GM12878 (cell line): ENCODE data around the gene LRRC30. TPM values are rescaled to one million over a fixed set of nuclear protein-coding genes. Genes with fewer than 3 reads are reported as not detected.
A peak's percentile ranks its signal among the peaks of the same experiment; 100 is the strongest.

ENCODE experiments used
- ATAC-seq: fragments of 200-7000 bp; cut with Tn5 transposase; 3 replicates; pipeline ENCODE4 v1.9.1; 2020; ENCODE audit warnings: mild to moderate bottlenecking, moderate library complexity
- BruUV-seq: library from RNA; stranded (reverse); fragments of 400-500 nt; replicated peaks from 2 replicates; lab custom pipeline; 2021; lab: Mats Ljungman, UMichigan
- CTCF ChIA-PET: fragments of 300-600 bp; sonication (Branson Sonifier 250); formaldehyde crosslinking; extraction: SDS; loops from one replicate; lab custom pipeline; 2021; ENCODE audit warnings: inconsistent platforms; lab: Yijun Ruan, JAX
- POLR2A ChIA-PET: fragments of 350-600 bp; formaldehyde crosslinking; extraction: SDS; loops from one replicate; lab custom pipeline; 2021; ENCODE audit warnings: inconsistent platforms; lab: Charles Lee
- RAD21 ChIA-PET: fragments of 300-600 bp; sonication (Branson Sonifier 250); formaldehyde crosslinking; loops from one replicate; lab custom pipeline; 2023; ENCODE audit warnings: antibody characterized with exemption; ENCODE audit not compliant: unreplicated experiment; lab: Charles Lee
- SMC1A ChIA-PET: fragments of 300-600 bp; sonication (Branson Sonifier 250); formaldehyde crosslinking; loops from one replicate; lab custom pipeline; 2023; ENCODE audit not compliant: unreplicated experiment, uncharacterized antibody; lab: Charles Lee
- DNase-seq: peaks from one replicate; pipeline ENCODE4 v3.0.0-alpha.2; 2011; ENCODE audit warnings: low read depth, low spot score
- FAIRE-seq: peaks from 3 replicates; lab custom pipeline; 2011; peaks lifted over from hg19 to GRCh38; lab: Jason Lieb, UNC
- H2AFZ ChIP-seq: 2 replicates; pipeline ENCODE4 v1.6.0; 2011; ENCODE audit warnings: low read depth, low read length, control low read depth; ENCODE audit not compliant: control insufficient read depth
- H3K27ac ChIP-seq: 2 replicates; pipeline ENCODE4 v1.5.1; 2011; ENCODE audit warnings: control low read depth; ENCODE audit not compliant: control insufficient read depth, insufficient read depth
- H3K27me3 ChIP-seq, 2 experiments: replicated peaks in 1 of 2; 2 replicates each; pipeline versions ENCODE4 v1.6.0 to v1.6.1; 2011; ENCODE audit warnings: low read length in 1 of 2; ENCODE audit not compliant: control insufficient read depth in 2 of 2, insufficient read depth in 2 of 2
- H3K36me3 ChIP-seq, 2 experiments: 2 replicates each; pipeline ENCODE4 v1.5.1; 2011; ENCODE audit warnings: low read length in 1 of 2; ENCODE audit not compliant: control insufficient read depth in 2 of 2, insufficient read depth in 2 of 2
- H3K4me1 ChIP-seq: 2 replicates; pipeline ENCODE4 v1.6.1; 2011; ENCODE audit warnings: mild to moderate bottlenecking, low read length, moderate library complexity, mixed read lengths; ENCODE audit not compliant: control insufficient read depth, insufficient read depth
- H3K4me2 ChIP-seq: 2 replicates; pipeline ENCODE4 v1.6.0; 2011; ENCODE audit warnings: control low read depth; ENCODE audit not compliant: control insufficient read depth, insufficient read depth
- H3K4me3 ChIP-seq: fragments of 200-600 bp; sonication (generic); 2 replicates; pipeline ENCODE4 v1.5.1; 2016
- H3K79me2 ChIP-seq: 2 replicates; pipeline ENCODE4 v1.6.0; 2011; ENCODE audit warnings: low read length; ENCODE audit not compliant: control insufficient read depth, insufficient read depth
- H3K9ac ChIP-seq: 2 replicates; pipeline ENCODE4 v1.8.0; 2011; ENCODE audit warnings: low read length, control low read depth, mixed read lengths; ENCODE audit not compliant: control insufficient read depth, insufficient read depth
- H3K9me3 ChIP-seq: replicated peaks from 3 replicates; pipeline ENCODE4 v1.5.1; 2011; ENCODE audit warnings: mild to moderate bottlenecking, low read length; ENCODE audit not compliant: control insufficient read depth, insufficient read depth
- H4K20me1 ChIP-seq: 2 replicates; pipeline ENCODE4 v1.6.0; 2011; ENCODE audit not compliant: control insufficient read depth, insufficient read depth
- CHD2 ChIP-seq: IDR thresholded peaks from 2 replicates; pipeline ENCODE4 v1.6.1; 2011; ENCODE audit warnings: low read depth, low read length, improper control_type of control experiment, borderline replicate concordance
- HDAC6 ChIP-seq: fragments of 200-600 bp; sonication (generic); IDR thresholded peaks from one replicate; pipeline ENCODE4 v1.8.0; 2017; ENCODE audit warnings: antibody characterized with exemption; ENCODE audit not compliant: unreplicated experiment
- RAD21 ChIP-seq: IDR thresholded peaks from 2 replicates; pipeline ENCODE4 v1.6.1; 2011; ENCODE audit warnings: mild to moderate bottlenecking, low read depth, low read length, moderate library complexity; ENCODE audit not compliant: insufficient read depth
- RCOR1 ChIP-seq: conservative IDR thresholded peaks from 2 replicates; pipeline ENCODE4 v1.6.1; 2012; ENCODE audit warnings: low read depth, low read length, improper control_type of control experiment
- SIN3A ChIP-seq: IDR thresholded peaks from 2 replicates; pipeline ENCODE4 v1.6.1; 2012; ENCODE audit warnings: low read depth, low read length, improper control_type of control experiment
- SMC3 ChIP-seq: IDR thresholded peaks from 2 replicates; pipeline ENCODE4 v1.6.1; 2011; ENCODE audit warnings: low read length, improper control_type of control experiment, borderline replicate concordance
- WGBS: methylation state at CpG from one replicate; pipeline ENCODE4 v1.1.6; 2016; ENCODE audit warnings: low lambda C conversion rate; ENCODE audit not compliant: insufficient replicate concordance, insufficient coverage; ENCODE audit errors: missing lambda C conversion rate; 5-methylcytosine and 5-hydroxymethylcytosine counted together
- in situ Hi-C: fragments of 300-500 bp; cut with MboI; formaldehyde crosslinking; loops from 9 replicates; pipeline ENCODE4 v1.14.3; 2018; ENCODE audit warnings: mixed read lengths
- intact Hi-C: fragments of 100-400 bp; cut with micrococcal nuclease; formaldehyde crosslinking; loops from one replicate; pipeline ENCODE4 v1.14.2; 2022; ENCODE audit not compliant: unreplicated experiment
- polyA plus RNA-seq, 11 experiments: library from polyadenylated mRNA; depleted of rRNA in 4 of 11; unstranded in 6 of 11; stranded (reverse) in 5 of 11; fragments of >200 nt; fragmentation: Nextera tagmentation in 4 of 11; fragmentation: Illumina TruSeq in 1 of 11; extraction: Ambion mirVana in 4 of 11; extraction: Trizol in 1 of 11; gene quantifications; 1 replicate in 1 of 11; 2 replicates in 10 of 11; pipeline versions ENCODE4 v1.2.1 to v1.2.3, GENCODE V29; 2011 to 2016; ENCODE audit warnings: inconsistent platforms in 2 of 11, missing spikeins in 2 of 11, low read depth in 1 of 11
- total RNA-seq, 4 experiments: library from RNA; depleted of rRNA in 3 of 4; stranded (reverse); fragments of >200 nt in 3 of 4; fragmentation: Illumina TruSeq in 1 of 4; extraction: Trizol in 1 of 4; gene quantifications; 2 replicates each; pipeline versions ENCODE4 v1.2.1 to v1.2.3, GENCODE V29; 2013 to 2021
- TF ChIP-seq, protein P1 (sequence below): fragments of 450-650 bp; IDR thresholded peaks from 2 replicates; pipeline ENCODE4 v1.6.1; 2016; ENCODE audit warnings: mild to moderate bottlenecking, moderate library complexity, borderline replicate concordance
- TF ChIP-seq, protein P2 (sequence below), 3 experiments: IDR thresholded peaks in 2 of 3; conservative IDR thresholded peaks in 1 of 3; 2 replicates each; pipeline ENCODE4 v1.5.1; 2011; ENCODE audit warnings: low read depth in 3 of 3, low read length in 3 of 3, mild to moderate bottlenecking in 3 of 3, control low read depth in 2 of 3, moderate library complexity in 2 of 3, inconsistent platforms in 1 of 3, mixed read lengths in 1 of 3; ENCODE audit not compliant: control insufficient read depth in 2 of 3, insufficient read depth in 1 of 3; ENCODE audit errors: extremely low read depth in 1 of 3

The LRRC30 gene
- total and polyA plus RNA-seq, 10 of the 15 experiments (the other 5 are each of a cell fraction or from before 2014, with no cell fraction given), result not detected

DNA sequence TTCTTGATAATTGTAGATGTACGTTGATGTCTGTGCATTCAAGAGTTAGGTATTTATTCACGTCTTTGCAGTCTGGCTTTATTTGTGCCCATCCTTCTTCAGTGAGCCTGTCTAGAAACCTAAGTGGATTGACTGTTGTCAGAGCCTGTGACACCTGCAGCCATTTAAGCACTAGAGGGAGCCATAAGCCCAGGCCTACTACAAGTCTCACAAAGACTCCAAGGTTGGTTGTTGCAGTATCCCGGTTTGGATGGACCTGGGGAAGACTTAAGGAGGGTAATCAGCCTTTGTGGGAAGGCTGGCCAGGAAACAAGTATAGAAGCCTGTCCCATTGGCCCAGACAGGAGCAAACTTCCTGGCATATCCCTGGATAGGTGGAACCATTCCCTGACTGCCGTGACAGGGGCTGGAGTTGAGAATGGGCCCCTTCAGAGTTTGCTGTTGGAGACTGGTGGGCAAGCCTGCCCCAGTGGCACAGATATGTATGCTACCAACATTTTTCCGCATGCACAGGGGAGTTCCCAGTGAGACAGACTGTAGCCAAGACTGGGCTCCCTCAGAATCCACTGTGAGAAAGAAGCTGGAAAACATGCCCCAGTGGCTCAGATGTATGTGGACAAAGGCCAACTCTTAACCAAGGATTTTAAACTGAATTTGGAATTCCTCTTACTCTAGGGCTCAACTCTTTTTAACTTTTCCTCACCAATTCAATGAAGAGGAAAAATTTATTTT lies 9.3 kb upstream of the LRRC30 start:
- CTCF ChIA-PET, result interaction anchor here (0.9 to 1.5 kb wide), 6 partner anchors 63 to 1170 kb away, joined by 3 to 6 read pairs (median 3); no protein-coding TSS in a partner anchor
- Histone ChIP-seq H4K20me1 (no peaks in the 10 kb centered on the region), H3K36me3 (no peaks in the 10 kb centered on the region), H3K27me3 (no peaks in the 10 kb centered on the region), H3K4me2 (no peak overlapping the region), H3K9me3 (no peaks in the 10 kb centered on the region), H3K79me2 (no peaks in the 10 kb centered on the region), H3K27ac (no peak overlapping the region), H2AFZ (no peak overlapping the region), H3K4me1 (no peaks in the 10 kb centered on the region), H3K9ac (no peak overlapping the region), H3K4me3 (no peak overlapping the region)
- POLR2A ChIA-PET, result no interaction called here
- intact Hi-C loops, result loop anchor here (1.0 to 2.0 kb wide), 2 partner anchors 345 to 1168 kb away; partner anchors contain the start of gene PTPRM
- SMC1A ChIA-PET, result interaction anchor here (0.7 to 1.4 kb wide), 4 partner anchors 199 to 1168 kb away, joined by 3 to 4 read pairs (median 3); no protein-coding TSS in a partner anchor
- RAD21 ChIA-PET, result interaction anchor here (0.8 kb wide), 1 partner anchor 10 kb away, joined by 3 read pairs; no protein-coding TSS in a partner anchor
- WGBS, result 7% methylated on average over 5 of the region's 5 CpGs
- no peak for FAIRE-seq
- TF ChIP-seq RAD21 (peak; percentile 66), HDAC6 (no peak), SIN3A (no peak), SMC3 (peak; percentile 55; the same call in 1 of the 2 replicates), RCOR1 (no peak), CHD2 (no peak)
- TF ChIP-seq, protein P1, sequence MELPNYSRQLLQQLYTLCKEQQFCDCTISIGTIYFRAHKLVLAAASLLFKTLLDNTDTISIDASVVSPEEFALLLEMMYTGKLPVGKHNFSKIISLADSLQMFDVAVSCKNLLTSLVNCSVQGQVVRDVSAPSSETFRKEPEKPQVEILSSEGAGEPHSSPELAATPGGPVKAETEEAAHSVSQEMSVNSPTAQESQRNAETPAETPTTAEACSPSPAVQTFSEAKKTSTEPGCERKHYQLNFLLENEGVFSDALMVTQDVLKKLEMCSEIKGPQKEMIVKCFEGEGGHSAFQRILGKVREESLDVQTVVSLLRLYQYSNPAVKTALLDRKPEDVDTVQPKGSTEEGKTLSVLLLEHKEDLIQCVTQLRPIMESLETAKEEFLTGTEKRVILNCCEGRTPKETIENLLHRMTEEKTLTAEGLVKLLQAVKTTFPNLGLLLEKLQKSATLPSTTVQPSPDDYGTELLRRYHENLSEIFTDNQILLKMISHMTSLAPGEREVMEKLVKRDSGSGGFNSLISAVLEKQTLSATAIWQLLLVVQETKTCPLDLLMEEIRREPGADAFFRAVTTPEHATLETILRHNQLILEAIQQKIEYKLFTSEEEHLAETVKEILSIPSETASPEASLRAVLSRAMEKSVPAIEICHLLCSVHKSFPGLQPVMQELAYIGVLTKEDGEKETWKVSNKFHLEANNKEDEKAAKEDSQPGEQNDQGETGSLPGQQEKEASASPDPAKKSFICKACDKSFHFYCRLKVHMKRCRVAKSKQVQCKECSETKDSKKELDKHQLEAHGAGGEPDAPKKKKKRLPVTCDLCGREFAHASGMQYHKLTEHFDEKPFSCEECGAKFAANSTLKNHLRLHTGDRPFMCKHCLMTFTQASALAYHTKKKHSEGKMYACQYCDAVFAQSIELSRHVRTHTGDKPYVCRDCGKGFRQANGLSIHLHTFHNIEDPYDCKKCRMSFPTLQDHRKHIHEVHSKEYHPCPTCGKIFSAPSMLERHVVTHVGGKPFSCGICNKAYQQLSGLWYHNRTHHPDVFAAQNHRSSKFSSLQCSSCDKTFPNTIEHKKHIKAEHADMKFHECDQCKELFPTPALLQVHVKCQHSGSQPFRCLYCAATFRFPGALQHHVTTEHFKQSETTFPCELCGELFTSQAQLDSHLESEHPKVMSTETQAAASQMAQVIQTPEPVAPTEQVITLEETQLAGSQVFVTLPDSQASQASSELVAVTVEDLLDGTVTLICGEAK, result no peak
- TF ChIP-seq, protein P2, sequence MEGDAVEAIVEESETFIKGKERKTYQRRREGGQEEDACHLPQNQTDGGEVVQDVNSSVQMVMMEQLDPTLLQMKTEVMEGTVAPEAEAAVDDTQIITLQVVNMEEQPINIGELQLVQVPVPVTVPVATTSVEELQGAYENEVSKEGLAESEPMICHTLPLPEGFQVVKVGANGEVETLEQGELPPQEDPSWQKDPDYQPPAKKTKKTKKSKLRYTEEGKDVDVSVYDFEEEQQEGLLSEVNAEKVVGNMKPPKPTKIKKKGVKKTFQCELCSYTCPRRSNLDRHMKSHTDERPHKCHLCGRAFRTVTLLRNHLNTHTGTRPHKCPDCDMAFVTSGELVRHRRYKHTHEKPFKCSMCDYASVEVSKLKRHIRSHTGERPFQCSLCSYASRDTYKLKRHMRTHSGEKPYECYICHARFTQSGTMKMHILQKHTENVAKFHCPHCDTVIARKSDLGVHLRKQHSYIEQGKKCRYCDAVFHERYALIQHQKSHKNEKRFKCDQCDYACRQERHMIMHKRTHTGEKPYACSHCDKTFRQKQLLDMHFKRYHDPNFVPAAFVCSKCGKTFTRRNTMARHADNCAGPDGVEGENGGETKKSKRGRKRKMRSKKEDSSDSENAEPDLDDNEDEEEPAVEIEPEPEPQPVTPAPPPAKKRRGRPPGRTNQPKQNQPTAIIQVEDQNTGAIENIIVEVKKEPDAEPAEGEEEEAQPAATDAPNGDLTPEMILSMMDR (IDR thresholded peaks at IDR 0.05 in 2 of 3, conservative IDR thresholded peaks at IDR 0.05 in 1 of 3; ENCODE audit: control insufficient read depth in 2 of 3, extremely low read depth in 1 of 3, insufficient read depth in 1 of 3, low read depth in 3 of 3, low read length in 3 of 3), result peak; percentile 58 to 80 (median 73)
- no TSS peak for BruUV-seq
- in situ Hi-C loops, result loop anchor here (25.0 kb wide), 2 partner anchors 1166 to 1416 kb away; no protein-coding TSS in a partner anchor
- ATAC-seq, result peak; percentile 89
- peak; percentile 4 for DNase-seq
